GM12874 (cell line): ENCODE results near the gene FGF5.

Experiments
- CTCF ChIP-seq: IDR thresholded peaks from 2 replicates; pipeline ENCODE4 v1.5.1; 2011; ENCODE audit warnings: low read depth, mild to moderate bottlenecking, control low read depth, low read length, moderate library complexity; ENCODE audit not compliant: insufficient read depth

The FGF5 gene

DNA sequence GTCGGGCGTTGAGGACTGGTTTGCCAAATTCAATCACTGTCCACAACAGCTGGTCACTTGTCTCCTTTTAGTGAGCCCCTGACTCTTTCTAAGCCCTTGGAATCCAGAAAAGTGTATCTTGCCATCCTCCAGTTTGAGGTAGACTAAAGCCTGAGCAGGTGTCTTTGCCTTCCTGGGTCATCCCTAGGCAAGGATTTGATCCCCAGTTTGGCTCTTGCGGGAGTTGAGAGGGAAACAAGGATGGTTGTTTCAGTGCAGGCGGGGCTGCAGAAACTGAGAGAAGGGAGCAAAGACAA, 2.2 kb upstream of the FGF5 start:
- TF ChIP-seq CTCF, result no peak

GRCh38 chr4:80264825-80265224, 1.6 kb upstream of the FGF5 start:
- TF ChIP-seq CTCF, result no peak

DNA sequence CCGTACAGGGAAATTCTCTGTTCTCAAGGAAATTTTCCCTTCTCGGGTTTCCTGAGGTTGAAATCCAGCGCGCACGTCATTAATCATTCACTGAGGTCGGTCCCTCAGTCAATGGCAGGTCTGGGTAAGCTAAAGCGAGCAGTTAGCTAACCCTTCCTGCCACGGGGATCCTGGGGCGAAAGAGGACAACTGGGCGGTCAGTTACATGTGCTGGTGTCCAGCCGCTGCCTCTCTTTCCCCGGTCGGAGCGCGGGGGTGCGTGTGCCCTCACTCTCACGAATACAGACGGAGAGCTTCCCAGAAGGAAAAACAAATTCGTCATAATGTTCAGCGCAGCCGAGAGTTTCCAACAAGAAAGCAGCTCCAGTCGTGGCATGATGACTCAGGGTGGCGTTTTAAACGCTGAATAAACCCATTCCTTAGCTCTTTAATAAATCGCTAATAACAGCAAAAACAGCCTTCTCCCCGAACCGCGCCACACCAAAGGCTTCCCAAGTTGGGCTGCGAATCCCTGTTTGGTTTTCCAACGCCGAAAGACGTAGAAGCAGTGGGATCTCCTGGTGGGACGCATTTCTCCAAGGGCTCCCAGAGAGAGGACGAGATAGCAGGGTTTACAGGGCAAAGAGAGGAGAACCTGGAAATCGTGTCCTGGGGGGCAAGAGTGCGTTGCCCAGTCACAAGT, 752 bp upstream of the FGF5 start:
- TF ChIP-seq CTCF, result no peak

DNA sequence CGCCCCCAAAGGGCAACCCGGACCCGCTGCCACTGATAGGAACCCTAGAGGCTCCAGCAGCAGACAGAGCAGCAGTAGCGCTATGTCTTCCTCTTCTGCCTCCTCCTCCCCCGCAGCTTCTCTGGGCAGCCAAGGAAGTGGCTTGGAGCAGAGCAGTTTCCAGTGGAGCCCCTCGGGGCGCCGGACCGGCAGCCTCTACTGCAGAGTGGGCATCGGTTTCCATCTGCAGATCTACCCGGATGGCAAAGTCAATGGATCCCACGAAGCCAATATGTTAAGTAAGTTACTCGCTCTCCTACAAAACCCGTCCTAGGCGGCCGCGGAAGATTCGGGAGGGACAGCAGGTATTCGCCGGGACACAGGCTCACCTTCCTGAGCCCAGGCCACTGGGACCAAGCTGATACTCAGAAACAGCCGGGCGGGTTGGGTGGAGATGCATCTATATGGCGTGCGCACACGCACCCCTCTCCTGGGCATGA, 477 bp downstream of the FGF5 start:
- TF ChIP-seq CTCF, result no peak

- no peak for TF ChIP-seq CTCF
Measured at GRCh38 chr4:80268081-80268823, 1.8 kb downstream of the FGF5 start.

DNA sequence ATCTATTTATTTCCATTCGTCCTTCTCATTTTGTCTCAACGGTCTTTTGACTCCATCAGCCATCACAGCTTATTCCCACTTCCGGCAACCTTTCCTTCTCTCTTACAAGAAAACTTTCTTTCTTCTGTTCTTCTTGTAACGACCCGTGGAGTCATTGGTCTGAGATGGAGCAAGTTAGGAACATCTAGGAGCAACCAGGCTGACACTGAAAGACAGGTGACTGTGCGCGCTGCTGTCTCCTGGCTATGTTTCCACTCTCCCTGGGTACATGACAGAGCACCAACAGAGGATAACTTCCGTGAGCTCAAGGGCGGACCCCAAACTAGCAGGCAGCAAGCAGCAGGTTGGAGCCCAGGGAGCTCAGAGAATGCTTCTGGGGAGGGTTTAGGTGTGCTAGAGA, 2.5 kb downstream of the FGF5 start:
- no peak for TF ChIP-seq CTCF

DNA sequence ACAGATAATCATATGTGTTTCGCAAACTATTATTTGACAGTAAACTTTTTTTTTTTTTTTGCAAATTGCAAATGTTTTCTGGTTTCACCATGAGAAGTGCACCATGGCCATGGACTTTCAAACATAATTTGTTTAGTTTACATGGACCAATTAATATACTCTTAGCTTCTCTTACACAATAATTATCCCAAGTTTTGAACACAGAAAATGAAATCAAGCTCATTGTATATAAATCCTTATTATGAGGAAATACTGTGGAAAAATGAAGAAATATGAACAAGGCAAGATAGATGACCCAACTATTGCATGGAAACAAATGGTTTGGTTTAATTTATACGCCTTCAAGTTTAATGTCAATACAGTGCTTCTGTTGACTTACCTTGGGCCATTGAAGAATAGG, 3.9 kb downstream of the FGF5 start:
- TF ChIP-seq CTCF, result no peak
